ENCODE data around the gene SUV39H2. TPM values are rescaled to one million over a fixed set of nuclear protein-coding genes. Genes with fewer than 3 reads are reported as not detected.
A peak's percentile ranks its signal among the peaks of the same experiment; 100 is the strongest.

SUV39H2 gene
- total and polyA plus RNA-seq, 7 experiments from 2014 or later: 2.4 to 25.0 (median 6.8) TPM

GRCh38 chr10:14879928-14880193 is 1.2 kb downstream of the SUV39H2 start:
- ChIA-PET POLR2A (interaction anchor here (0.6 to 2.8 kb wide), 4 partner anchors 9 to 285 kb away, joined by 3 to 28 read pairs (median 3); partner anchors contain the start of genes CDNF, HSPA14 and MSANTD7), CTCF (no interaction called here)
- H3K36me3 ChIP-seq (ENCODE audit: control insufficient read depth in 2 of 3, insufficient read depth in 3 of 3, low read length in 3 of 3): peaks cover 0 to 5% (median 0%) of the 10 kb centered on the region in 3 experiments
- Mint-ChIP-seq H3K36me3 (peaks cover 0 to 10% (median 0%) of the 10 kb centered on the region in 5 donors), H3K27me3 (no peaks in the 10 kb centered on the region), H3K4me3 (peak overlapping the region; percentile 90 to 94 (median 92)), H3K9me3 (no peaks in the 10 kb centered on the region), H3K27ac (peak overlapping the region; percentile 71 to 94 (median 85)), H3K4me1 (peaks cover 7 to 46% (median 41%) of the 10 kb centered on the region in 7 donors)
- H3K4me1 ChIP-seq (ENCODE audit: control insufficient read depth in 2 of 2, insufficient read depth in 2 of 2, low read length in 2 of 2): peaks cover 4 to 12% of the 10 kb centered on the region in 2 donors
- H3K4me3 ChIP-seq (ENCODE audit: low read length): peak overlapping the region; percentile 92
- no peaks in the 10 kb centered on the region for H3K9me3 ChIP-seq (ENCODE audit: control insufficient read depth in 2 of 3, low read length in 3 of 3)
- peak overlapping the region; percentile 87 for H3K27ac ChIP-seq (ENCODE audit: low read depth, low read length)
- ATAC-seq (no peak), DNase-seq (peak in 1 of 9 donors; percentile 28)
- no peaks in the 10 kb centered on the region for H3K27me3 ChIP-seq (ENCODE audit: control insufficient read depth in 2 of 2, insufficient read depth in 2 of 2, low read length in 2 of 2)
- intact Hi-C loops (cut with micrococcal nuclease): loop anchor here (2.0 to 10.0 kb wide), 10 partner anchors 275 to 1937 kb away; partner anchors contain the start of genes FAM171A1 (in 1 of the 2), PHYH (in 1 of the 2), PTER (in 1 of the 2) and RSU1 (in 1 of the 2)

GRCh38 chr10:14880229-14880628 is 1.6 kb downstream of the SUV39H2 start:
- peaks cover 0 to 10% (median 0%) of the 10 kb centered on the region in 5 donors for H3K36me3 Mint-ChIP-seq
- ATAC-seq (no peak), DNase-seq (peak in 2 of 9 donors; percentile 6 to 10)
- peaks cover 0 to 5% (median 0%) of the 10 kb centered on the region in 3 experiments for H3K36me3 ChIP-seq (ENCODE audit: control insufficient read depth in 2 of 3, insufficient read depth in 3 of 3, low read length in 3 of 3)
- no peak overlapping the region for H3K27ac ChIP-seq (ENCODE audit: low read depth, low read length)
- no peaks in the 10 kb centered on the region for H3K27me3 ChIP-seq (ENCODE audit: control insufficient read depth in 2 of 2, insufficient read depth in 2 of 2, low read length in 2 of 2)
- H3K9me3 Mint-ChIP-seq: no peaks in the 10 kb centered on the region
- intact Hi-C loops (cut with micrococcal nuclease): no loop called here
- H3K4me3 Mint-ChIP-seq: peak overlapping the region; percentile 90 to 94 (median 92)
- H3K9me3 ChIP-seq (ENCODE audit: control insufficient read depth in 2 of 3, low read length in 3 of 3): no peaks in the 10 kb centered on the region
- H3K27ac Mint-ChIP-seq: peak overlapping the region; percentile 71 to 94 (median 85)
- no peaks in the 10 kb centered on the region for H3K27me3 Mint-ChIP-seq
- H3K4me1 Mint-ChIP-seq: peaks cover 7 to 46% (median 41%) of the 10 kb centered on the region in 7 donors
- H3K4me1 ChIP-seq (ENCODE audit: control insufficient read depth in 2 of 2, insufficient read depth in 2 of 2, low read length in 2 of 2): peaks cover 4 to 12% of the 10 kb centered on the region in 2 donors
- POLR2A ChIA-PET: interaction anchor here (1.0 kb wide), 1 partner anchor 12 kb away, joined by 3 read pairs; no protein-coding TSS in a partner anchor
- CTCF ChIA-PET: no interaction called here
- H3K4me3 ChIP-seq (ENCODE audit: low read length): peak overlapping the region; percentile 92

- Mint-ChIP-seq H3K36me3 (peaks cover 0 to 10% (median 0%) of the 10 kb centered on the region in 5 donors), H3K4me1 (peaks cover 7 to 26% (median 19%) of the 10 kb centered on the region in 7 donors), H3K4me3 (no peak overlapping the region), H3K27me3 (no peaks in the 10 kb centered on the region), H3K27ac (no peak overlapping the region), H3K9me3 (no peaks in the 10 kb centered on the region)
- POLR2A ChIA-PET: no interaction called here
- no peak for ATAC-seq
- CTCF ChIA-PET: interaction anchor here (0.7 kb wide), 1 partner anchor 21 kb away, joined by 6 read pairs; no protein-coding TSS in a partner anchor
- peaks cover 4 to 5% of the 10 kb centered on the region in 2 donors for H3K4me1 ChIP-seq (ENCODE audit: control insufficient read depth in 2 of 2, insufficient read depth in 2 of 2, low read length in 2 of 2)
- H3K27ac ChIP-seq (ENCODE audit: low read depth, low read length): no peak overlapping the region
- H3K36me3 ChIP-seq (ENCODE audit: control insufficient read depth in 2 of 3, insufficient read depth in 3 of 3, low read length in 3 of 3): no peaks in the 10 kb centered on the region
- no peak for DNase-seq
- no peak overlapping the region for H3K4me3 ChIP-seq (ENCODE audit: low read length)
- intact Hi-C loops (cut with micrococcal nuclease): no loop called here
- H3K9me3 ChIP-seq (ENCODE audit: control insufficient read depth in 2 of 3, low read length in 3 of 3): no peaks in the 10 kb centered on the region
- no peaks in the 10 kb centered on the region for H3K27me3 ChIP-seq (ENCODE audit: control insufficient read depth in 2 of 2, insufficient read depth in 2 of 2, low read length in 2 of 2)
Measured at GRCh38 chr10:14884082-14884481, 5.4 kb downstream of the SUV39H2 start.

- Histone ChIP-seq H3K4me1 (ENCODE audit: control insufficient read depth in 2 of 2, insufficient read depth in 2 of 2, low read length in 2 of 2) (peaks cover 0 to under 1% of the 10 kb centered on the region in 2 donors), H3K9me3 (ENCODE audit: control insufficient read depth in 2 of 3, low read length in 3 of 3) (no peaks in the 10 kb centered on the region), H3K27ac (ENCODE audit: low read depth, low read length) (no peak overlapping the region), H3K27me3 (ENCODE audit: control insufficient read depth in 2 of 2, insufficient read depth in 2 of 2, low read length in 2 of 2) (no peaks in the 10 kb centered on the region), H3K36me3 (ENCODE audit: control insufficient read depth in 2 of 3, insufficient read depth in 3 of 3, low read length in 3 of 3) (no peaks in the 10 kb centered on the region), H3K4me3 (ENCODE audit: low read length) (no peak overlapping the region)
- no peaks in the 10 kb centered on the region for H3K9me3 Mint-ChIP-seq
- peak; percentile 47 for ATAC-seq
- peaks cover 0 to 12% (median 0%) of the 10 kb centered on the region in 5 donors for H3K36me3 Mint-ChIP-seq
- ChIA-PET CTCF (interaction anchor here (0.6 to 1.4 kb wide), 7 partner anchors 16 to 399 kb away, joined by 3 to 4 read pairs (median 3); partner anchors contain the start of genes CDNF, HSPA14 and MSANTD7), POLR2A (interaction anchor here (1.2 kb wide), 1 partner anchor 10 kb away, joined by 3 read pairs; no protein-coding TSS in a partner anchor)
- H3K27me3 Mint-ChIP-seq: no peaks in the 10 kb centered on the region
- no peak overlapping the region for H3K4me3 Mint-ChIP-seq
- DNase-seq: peak in 3 of 9 donors; percentile 16 to 23 (median 17)
- intact Hi-C loops (cut with micrococcal nuclease): loop anchor here in 1 of 2 donors (1.0 kb wide), 1 partner anchor 83 kb away; no protein-coding TSS in a partner anchor
- peaks cover 3 to 10% (median 6%) of the 10 kb centered on the region in 7 donors for H3K4me1 Mint-ChIP-seq
- H3K27ac Mint-ChIP-seq: peak overlapping the region in 2 of 9 donors; percentile 41 to 64
Measured at GRCh38 chr10:14889318-14889717, 10.7 kb downstream of the SUV39H2 start.

DNA sequence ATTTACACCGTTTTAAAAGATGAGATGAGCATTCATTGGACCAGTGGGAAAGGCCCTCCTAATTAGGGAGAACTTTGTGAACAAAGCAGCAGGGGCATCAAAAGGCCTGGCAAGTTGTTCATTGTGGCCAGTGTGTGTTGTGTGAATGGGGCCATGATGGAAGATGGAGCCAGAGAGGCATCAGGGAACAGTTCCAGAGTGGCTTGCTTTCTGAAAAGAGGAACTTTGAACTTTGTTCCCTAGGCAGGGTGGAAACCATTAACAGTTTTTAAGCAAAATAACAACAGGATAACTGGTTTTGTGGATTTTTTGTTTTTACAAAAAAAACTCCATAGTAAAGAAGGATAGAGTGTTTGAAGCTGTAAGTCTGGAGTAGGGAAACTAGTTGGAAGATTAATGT is 12.5 kb downstream of the SUV39H2 start:
- Mint-ChIP-seq H3K9me3 (no peaks in the 10 kb centered on the region), H3K4me1 (peaks cover 3 to 10% (median 6%) of the 10 kb centered on the region in 7 donors), H3K27me3 (no peaks in the 10 kb centered on the region), H3K36me3 (peaks cover 0 to 14% (median 3%) of the 10 kb centered on the region in 5 donors), H3K4me3 (no peak overlapping the region), H3K27ac (no peak overlapping the region)
- ChIA-PET CTCF (no interaction called here), POLR2A (no interaction called here)
- no peaks in the 10 kb centered on the region for H3K27me3 ChIP-seq (ENCODE audit: control insufficient read depth in 2 of 2, insufficient read depth in 2 of 2, low read length in 2 of 2)
- ATAC-seq (no peak), DNase-seq (no peak)
- H3K36me3 ChIP-seq (ENCODE audit: control insufficient read depth in 2 of 3, insufficient read depth in 3 of 3, low read length in 3 of 3): no peaks in the 10 kb centered on the region
- H3K27ac ChIP-seq (ENCODE audit: low read depth, low read length): no peak overlapping the region
- no peaks in the 10 kb centered on the region for H3K9me3 ChIP-seq (ENCODE audit: control insufficient read depth in 2 of 3, low read length in 3 of 3)
- intact Hi-C loops (cut with micrococcal nuclease): no loop called here
- H3K4me1 ChIP-seq (ENCODE audit: control insufficient read depth in 2 of 2, insufficient read depth in 2 of 2, low read length in 2 of 2): no peaks in the 10 kb centered on the region
- no peak overlapping the region for H3K4me3 ChIP-seq (ENCODE audit: low read length)

DNA sequence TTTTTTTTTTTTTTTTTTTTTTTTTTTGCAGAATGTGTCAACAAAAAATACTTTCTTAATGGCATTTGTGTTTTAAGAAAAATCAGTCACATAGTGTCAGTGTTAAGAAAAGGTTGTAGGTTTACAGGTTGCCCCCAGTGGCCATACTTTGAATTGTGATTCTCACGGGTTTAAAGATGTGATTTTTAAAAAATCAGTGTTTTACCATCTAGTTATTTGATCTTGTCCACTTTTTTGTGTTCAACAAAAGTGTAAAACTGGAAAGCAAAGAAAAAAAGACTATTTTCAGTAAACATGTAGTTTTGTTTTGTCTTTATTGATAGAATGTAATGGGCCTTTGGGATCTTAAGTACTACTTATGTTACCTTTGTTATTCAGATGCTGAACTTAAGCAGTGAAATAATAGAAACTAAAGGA is 25.7 kb downstream of the SUV39H2 start:
- intact Hi-C loops (cut with micrococcal nuclease): loop anchor here in 1 of 2 donors (1.0 to 2.0 kb wide), 3 partner anchors 26 to 405 kb away; partner anchors contain the start of genes CDNF, HSPA14, MSANTD7 and SUV39H2
- H3K4me1 Mint-ChIP-seq: peaks cover 0 to 22% (median 11%) of the 10 kb centered on the region in 7 donors

More for the DNA sequence above, 25.7 kb downstream of the SUV39H2 start:
- peak overlapping the region in 3 of 9 donors; percentile 48 to 73 (median 62) for H3K27ac Mint-ChIP-seq
- peaks cover 0 to 14% (median 2%) of the 10 kb centered on the region in 11 donors for H3K9me3 Mint-ChIP-seq
- peaks cover 18 to 26% (median 23%) of the 10 kb centered on the region in 5 donors for H3K36me3 Mint-ChIP-seq
- Histone ChIP-seq H3K9me3 (ENCODE audit: control insufficient read depth in 2 of 3, low read length in 3 of 3) (no peaks in the 10 kb centered on the region), H3K36me3 (ENCODE audit: control insufficient read depth in 2 of 3, insufficient read depth in 3 of 3, low read length in 3 of 3) (peaks cover 6 to 16% (median 11%) of the 10 kb centered on the region in 3 experiments), H3K27me3 (ENCODE audit: control insufficient read depth in 2 of 2, insufficient read depth in 2 of 2, low read length in 2 of 2) (no peaks in the 10 kb centered on the region), H3K4me1 (ENCODE audit: control insufficient read depth in 2 of 2, insufficient read depth in 2 of 2, low read length in 2 of 2) (peaks cover 0 to 4% of the 10 kb centered on the region in 2 donors), H3K4me3 (ENCODE audit: low read length) (no peak overlapping the region), H3K27ac (ENCODE audit: low read depth, low read length) (no peak overlapping the region)
- POLR2A ChIA-PET: interaction anchor here (0.7 to 1.2 kb wide), 2 partner anchors 8 to 42 kb away, joined by 3 to 6 read pairs; no protein-coding TSS in a partner anchor
- ATAC-seq: peak; percentile 81
- no peak overlapping the region for H3K4me3 Mint-ChIP-seq
- H3K27me3 Mint-ChIP-seq: no peaks in the 10 kb centered on the region
- CTCF ChIA-PET: interaction anchor here (0.5 to 1.3 kb wide), 3 partner anchors 21 to 362 kb away, joined by 3 to 6 read pairs (median 3); no protein-coding TSS in a partner anchor
- DNase-seq: peak in 7 of 9 donors; percentile 11 to 57 (median 41)
